Measurements from ENCODE around the gene CCL7. TPM values are rescaled to one million over a fixed set of nuclear protein-coding genes. Genes with fewer than 3 reads are reported as not detected.

Gene CCL7
- total and polyA plus RNA-seq, 4 donors: not detected

DNA sequence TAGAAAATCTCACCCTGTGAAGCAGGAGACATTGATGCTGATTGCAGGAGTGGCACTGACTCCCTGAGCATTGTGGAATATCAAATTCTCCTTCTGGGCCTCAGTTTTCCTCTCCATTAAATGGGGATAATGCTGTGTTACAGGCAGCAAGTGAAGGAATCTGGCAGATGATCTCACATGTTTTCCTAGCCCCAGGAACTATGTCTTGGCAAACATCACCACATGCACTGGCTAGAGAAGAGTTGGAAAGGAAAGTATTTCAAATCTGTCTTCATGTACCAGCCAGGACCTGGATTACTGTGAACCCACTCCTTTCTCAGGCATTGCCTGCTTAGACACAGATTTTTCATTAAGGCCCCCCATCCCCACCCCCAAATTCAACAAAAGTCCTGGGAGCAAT is 35.6 kb downstream of the CCL7 start (continued):
- TF ChIP-seq, protein P1, sequence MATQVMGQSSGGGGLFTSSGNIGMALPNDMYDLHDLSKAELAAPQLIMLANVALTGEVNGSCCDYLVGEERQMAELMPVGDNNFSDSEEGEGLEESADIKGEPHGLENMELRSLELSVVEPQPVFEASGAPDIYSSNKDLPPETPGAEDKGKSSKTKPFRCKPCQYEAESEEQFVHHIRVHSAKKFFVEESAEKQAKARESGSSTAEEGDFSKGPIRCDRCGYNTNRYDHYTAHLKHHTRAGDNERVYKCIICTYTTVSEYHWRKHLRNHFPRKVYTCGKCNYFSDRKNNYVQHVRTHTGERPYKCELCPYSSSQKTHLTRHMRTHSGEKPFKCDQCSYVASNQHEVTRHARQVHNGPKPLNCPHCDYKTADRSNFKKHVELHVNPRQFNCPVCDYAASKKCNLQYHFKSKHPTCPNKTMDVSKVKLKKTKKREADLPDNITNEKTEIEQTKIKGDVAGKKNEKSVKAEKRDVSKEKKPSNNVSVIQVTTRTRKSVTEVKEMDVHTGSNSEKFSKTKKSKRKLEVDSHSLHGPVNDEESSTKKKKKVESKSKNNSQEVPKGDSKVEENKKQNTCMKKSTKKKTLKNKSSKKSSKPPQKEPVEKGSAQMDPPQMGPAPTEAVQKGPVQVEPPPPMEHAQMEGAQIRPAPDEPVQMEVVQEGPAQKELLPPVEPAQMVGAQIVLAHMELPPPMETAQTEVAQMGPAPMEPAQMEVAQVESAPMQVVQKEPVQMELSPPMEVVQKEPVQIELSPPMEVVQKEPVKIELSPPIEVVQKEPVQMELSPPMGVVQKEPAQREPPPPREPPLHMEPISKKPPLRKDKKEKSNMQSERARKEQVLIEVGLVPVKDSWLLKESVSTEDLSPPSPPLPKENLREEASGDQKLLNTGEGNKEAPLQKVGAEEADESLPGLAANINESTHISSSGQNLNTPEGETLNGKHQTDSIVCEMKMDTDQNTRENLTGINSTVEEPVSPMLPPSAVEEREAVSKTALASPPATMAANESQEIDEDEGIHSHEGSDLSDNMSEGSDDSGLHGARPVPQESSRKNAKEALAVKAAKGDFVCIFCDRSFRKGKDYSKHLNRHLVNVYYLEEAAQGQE (IDR thresholded peaks at IDR 0.05): no peak
- TF ChIP-seq JUND (IDR thresholded peaks at IDR 0.05): no peak
- TF ChIP-seq, protein P2, sequence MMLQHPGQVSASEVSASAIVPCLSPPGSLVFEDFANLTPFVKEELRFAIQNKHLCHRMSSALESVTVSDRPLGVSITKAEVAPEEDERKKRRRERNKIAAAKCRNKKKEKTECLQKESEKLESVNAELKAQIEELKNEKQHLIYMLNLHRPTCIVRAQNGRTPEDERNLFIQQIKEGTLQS (IDR thresholded peaks at IDR 0.05): no peak
- no peak for TF ChIP-seq TAF1 (conservative IDR thresholded peaks at IDR 0.05)
- TF ChIP-seq FOXA2 (IDR thresholded peaks at IDR 0.05): no peak
- TF ChIP-seq SP1 (IDR thresholded peaks at IDR 0.05): no peak
- TF ChIP-seq NR2F2 (IDR thresholded peaks at IDR 0.05): no peak
- no peak for TF ChIP-seq RXRA (IDR thresholded peaks at IDR 0.05)

DNA sequence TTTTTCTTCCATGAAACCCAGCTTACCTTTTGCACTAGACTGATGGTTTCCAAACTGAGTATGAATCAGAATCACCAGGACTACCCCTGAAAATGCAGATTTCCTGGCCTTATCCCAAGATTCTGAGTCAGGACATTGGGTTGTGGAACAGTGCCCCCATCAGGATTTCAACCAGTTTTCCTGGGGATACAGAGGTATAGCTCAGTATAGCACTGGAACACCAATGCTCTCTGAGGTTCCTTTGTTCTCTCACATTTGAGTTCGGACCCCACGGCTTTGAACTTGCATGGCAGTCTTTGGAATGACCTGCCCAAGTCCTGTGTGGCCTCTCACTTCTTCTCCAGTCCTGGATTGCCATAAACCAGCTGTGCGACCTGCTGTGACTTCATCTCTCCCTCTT is 36.4 kb downstream of the CCL7 start:
- 47% methylated on average over 3 of the region's 3 CpGs for WGBS
- H3K27ac ChIP-seq (ENCODE audit: low read depth in 1 of 2, low read length in 2 of 2): no peak overlapping the region
- no peaks in the 10 kb centered on the region for H3K36me3 ChIP-seq (ENCODE audit: control insufficient read depth in 4 of 4, insufficient read depth in 3 of 4, low read depth in 1 of 4, low read length in 3 of 4)
- H3K27me3 ChIP-seq (ENCODE audit: control insufficient read depth in 4 of 4, insufficient read depth in 4 of 4, low read length in 3 of 4): peaks cover 0 to 3% (median 0%) of the 10 kb centered on the region in 4 donors
- no peaks in the 10 kb centered on the region for H3K4me1 ChIP-seq (ENCODE audit: control insufficient read depth in 4 of 4, insufficient read depth in 4 of 4, low read length in 3 of 4)
- H3K4me3 ChIP-seq (ENCODE audit: low read depth in 1 of 3, low read length in 3 of 3): no peak overlapping the region
- TF ChIP-seq, protein P2 (IDR thresholded peaks at IDR 0.05): no peak
- TF ChIP-seq, protein P1 (IDR thresholded peaks at IDR 0.05): no peak
- TF ChIP-seq SP1 (IDR thresholded peaks at IDR 0.05) (no peak), RXRA (IDR thresholded peaks at IDR 0.05) (no peak), JUND (IDR thresholded peaks at IDR 0.05) (no peak), TAF1 (conservative IDR thresholded peaks at IDR 0.05) (no peak), EGR1 (IDR thresholded peaks at IDR 0.05; ENCODE audit: low read depth in 2 of 2) (no peak), RAD21 (IDR thresholded peaks at IDR 0.05) (peak; percentile 69 to 79), NR2F2 (IDR thresholded peaks at IDR 0.05) (no peak), HNF4A (conservative IDR thresholded peaks at IDR 0.05) (no peak), HNF4G (IDR thresholded peaks at IDR 0.05) (no peak), FOXA1 (IDR thresholded peaks at IDR 0.05) (no peak), GABPA (IDR thresholded peaks at IDR 0.05 in 1 of 2, conservative IDR thresholded peaks at IDR 0.05 in 1 of 2) (no peak), YY1 (IDR thresholded peaks at IDR 0.05) (no peak)
- TF ChIP-seq, protein P3, sequence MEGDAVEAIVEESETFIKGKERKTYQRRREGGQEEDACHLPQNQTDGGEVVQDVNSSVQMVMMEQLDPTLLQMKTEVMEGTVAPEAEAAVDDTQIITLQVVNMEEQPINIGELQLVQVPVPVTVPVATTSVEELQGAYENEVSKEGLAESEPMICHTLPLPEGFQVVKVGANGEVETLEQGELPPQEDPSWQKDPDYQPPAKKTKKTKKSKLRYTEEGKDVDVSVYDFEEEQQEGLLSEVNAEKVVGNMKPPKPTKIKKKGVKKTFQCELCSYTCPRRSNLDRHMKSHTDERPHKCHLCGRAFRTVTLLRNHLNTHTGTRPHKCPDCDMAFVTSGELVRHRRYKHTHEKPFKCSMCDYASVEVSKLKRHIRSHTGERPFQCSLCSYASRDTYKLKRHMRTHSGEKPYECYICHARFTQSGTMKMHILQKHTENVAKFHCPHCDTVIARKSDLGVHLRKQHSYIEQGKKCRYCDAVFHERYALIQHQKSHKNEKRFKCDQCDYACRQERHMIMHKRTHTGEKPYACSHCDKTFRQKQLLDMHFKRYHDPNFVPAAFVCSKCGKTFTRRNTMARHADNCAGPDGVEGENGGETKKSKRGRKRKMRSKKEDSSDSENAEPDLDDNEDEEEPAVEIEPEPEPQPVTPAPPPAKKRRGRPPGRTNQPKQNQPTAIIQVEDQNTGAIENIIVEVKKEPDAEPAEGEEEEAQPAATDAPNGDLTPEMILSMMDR (IDR thresholded peaks at IDR 0.05; ENCODE audit: low read depth, low read length, missing input control): peak; percentile 32
- no peak for DNase-seq (ENCODE audit: low spot score)
- H3K9ac ChIP-seq (ENCODE audit: low read depth in 1 of 2, low read length in 2 of 2): no peak overlapping the region
- no peaks in the 10 kb centered on the region for H3K9me3 ChIP-seq (ENCODE audit: control insufficient read depth in 4 of 4, low read length in 3 of 4)

All from liver (tissue), 9 donors.